Activated T-helper 1 cell treated with anti-CD3 and anti-CD28 coated beads, Interleukin-12 subunit alpha, Interleukin-12 subunit beta, Interleukin-2, Interleukin-4 antibody, amounts not matched to agents 30 ng/mL and 10 ng/mL and 1 ng/mL, durations not matched to agents 14 hours and 24 hours and 36 hours (primary cell): Measurements from ENCODE around the gene OR10G6. TPM values are rescaled to one million over a fixed set of nuclear protein-coding genes. Genes with fewer than 3 reads are reported as not detected.
"Not testable (repeated sequence)": the region's sequence is repeated elsewhere in the genome, so short reads cannot be mapped to it uniquely, and the experiment has no call there.

Experiments
- DNase-seq: peaks from one replicate; pipeline ENCODE4 v3.0.0; 2021; ENCODE audit warnings: low spot score
- H3K27ac Mint-ChIP-seq: one replicate; pipeline ENCODE4 v1.8.0; 2021; ENCODE audit warnings: mild to moderate bottlenecking, mixed read lengths
- H3K27me3 Mint-ChIP-seq: one replicate; pipeline ENCODE4 v1.8.0; 2022; ENCODE audit warnings: mild to moderate bottlenecking, moderate library complexity, mixed read lengths; ENCODE audit not compliant: insufficient read depth
- H3K36me3 Mint-ChIP-seq: one replicate; pipeline ENCODE4 v1.8.0; 2021; ENCODE audit warnings: low read depth, mixed read lengths
- H3K4me1 Mint-ChIP-seq: one replicate; pipeline ENCODE4 v1.8.0; 2021; ENCODE audit warnings: low read depth, mixed read lengths
- H3K4me3 Mint-ChIP-seq: one replicate; pipeline ENCODE4 v1.8.0; 2021; ENCODE audit warnings: mild to moderate bottlenecking, moderate library complexity, mixed read lengths
- H3K9me3 Mint-ChIP-seq: one replicate; pipeline ENCODE4 v1.8.0; 2021; ENCODE audit warnings: mixed read lengths
- intact Hi-C: fragments of 100-400 bp; cut with micrococcal nuclease; formaldehyde crosslinking; loops from one replicate; pipeline ENCODE4 v1.15.1; 2024
- total RNA-seq: library from RNA; stranded (reverse); gene quantifications from 2 replicates; pipeline ENCODE4 v1.2.3, GENCODE V29; 2022

Gene OR10G6, protein sequence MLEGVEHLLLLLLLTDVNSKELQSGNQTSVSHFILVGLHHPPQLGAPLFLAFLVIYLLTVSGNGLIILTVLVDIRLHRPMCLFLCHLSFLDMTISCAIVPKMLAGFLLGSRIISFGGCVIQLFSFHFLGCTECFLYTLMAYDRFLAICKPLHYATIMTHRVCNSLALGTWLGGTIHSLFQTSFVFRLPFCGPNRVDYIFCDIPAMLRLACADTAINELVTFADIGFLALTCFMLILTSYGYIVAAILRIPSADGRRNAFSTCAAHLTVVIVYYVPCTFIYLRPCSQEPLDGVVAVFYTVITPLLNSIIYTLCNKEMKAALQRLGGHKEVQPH
- total RNA-seq, result not detected in 2 replicates

DNA sequence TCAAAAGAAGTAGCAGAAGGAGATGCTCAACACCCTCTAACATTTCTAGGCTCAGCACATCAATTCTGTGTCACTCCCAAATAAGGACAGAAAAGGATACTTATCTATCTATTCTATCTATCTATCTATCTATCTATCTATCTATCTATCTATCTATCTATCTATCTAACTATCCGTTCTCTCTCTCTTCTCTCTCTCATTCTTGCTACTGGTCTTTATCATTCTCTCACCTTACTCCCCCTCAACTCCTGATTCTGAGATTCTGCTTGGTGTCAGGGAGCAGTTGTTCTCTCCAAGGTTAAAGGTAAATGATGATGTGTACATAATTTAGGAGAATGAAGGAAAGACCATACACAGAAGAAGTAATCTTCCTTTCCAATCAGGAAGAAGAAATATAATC lies at the start of gene OR10G6:
Gene OR10G6, minus strand, starts transcription at position 43 of the 400 bp plus-strand sequence. Its CDS starts 0 bp downstream, at position 43.
- H3K27me3 Mint-ChIP-seq, result no peaks in the 10 kb centered on the region
- H3K4me3 Mint-ChIP-seq, result no peak within 1 kb of the TSS
- no peaks in the 10 kb centered on the region for H3K36me3 Mint-ChIP-seq
- H3K27ac Mint-ChIP-seq, result no peak within 1 kb of the TSS
- intact Hi-C loops, result no loop called here
- no peaks in the 10 kb centered on the region for H3K4me1 Mint-ChIP-seq
- H3K9me3 Mint-ChIP-seq, result no peaks in the 10 kb centered on the region
- DNase-seq, result no peak

DNA sequence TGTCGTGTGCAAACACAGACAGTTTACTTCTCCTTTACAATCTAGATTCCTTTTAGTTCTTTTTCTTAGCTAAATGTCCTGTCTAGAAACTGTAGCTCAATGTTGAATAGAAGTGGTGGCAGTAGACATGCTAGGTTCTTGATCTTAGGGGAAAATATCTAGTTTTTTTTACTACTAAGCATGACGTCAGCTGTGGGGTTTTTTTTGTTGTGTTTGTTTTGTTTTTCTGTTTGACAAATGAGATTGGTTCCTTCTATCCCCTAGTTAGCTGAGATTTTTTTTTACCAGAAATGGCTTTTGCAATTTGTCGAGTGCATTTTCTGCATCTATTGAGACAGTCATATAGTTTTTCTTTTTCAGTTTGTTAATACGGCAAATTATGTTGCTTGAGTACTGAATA lies 48.5 kb upstream of the OR10G6 start:
- Mint-ChIP-seq H3K27ac (no peak overlapping the region), H3K4me1 (no peaks in the 10 kb centered on the region), H3K4me3 (no peak overlapping the region), H3K9me3 (no peaks in the 10 kb centered on the region), H3K36me3 (no peaks in the 10 kb centered on the region), H3K27me3 (no peaks in the 10 kb centered on the region)
- no peak for DNase-seq
- intact Hi-C loops, result no loop called here

DNA sequence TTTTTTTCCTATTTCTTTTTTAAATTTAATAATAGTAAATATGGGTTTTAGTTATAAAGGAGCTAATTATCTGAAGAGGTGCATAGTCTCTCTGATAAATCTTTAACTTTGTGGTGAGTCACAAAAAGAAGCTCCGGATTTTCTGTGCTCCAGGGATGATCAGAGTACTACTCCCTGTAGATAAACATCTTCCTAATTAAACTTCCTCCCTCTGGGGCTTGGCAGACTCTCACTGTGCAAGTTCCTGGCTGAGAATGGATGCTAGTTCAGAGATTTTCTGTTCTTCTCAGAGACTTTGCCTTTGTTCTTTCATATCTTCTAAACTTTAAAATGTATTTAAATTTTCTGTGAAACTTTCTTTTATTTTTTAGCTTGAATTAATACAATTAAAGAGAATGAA lies 46.3 kb upstream of the OR10G6 start, which contains the start of gene OR10G7:
Gene OR10G7, minus strand, starts transcription at position 72 of the 400 bp plus-strand sequence. CDS start 2,324 bp downstream, outside the sequence.
- DNase-seq, result no peak
- Mint-ChIP-seq H3K27me3 (no peaks in the 10 kb centered on the region), H3K4me3 (no peak within 1 kb of the TSS), H3K36me3 (no peaks in the 10 kb centered on the region), H3K27ac (no peak within 1 kb of the TSS), H3K4me1 (no peaks in the 10 kb centered on the region), H3K9me3 (no peaks in the 10 kb centered on the region)
- intact Hi-C loops, result no loop called here

DNA sequence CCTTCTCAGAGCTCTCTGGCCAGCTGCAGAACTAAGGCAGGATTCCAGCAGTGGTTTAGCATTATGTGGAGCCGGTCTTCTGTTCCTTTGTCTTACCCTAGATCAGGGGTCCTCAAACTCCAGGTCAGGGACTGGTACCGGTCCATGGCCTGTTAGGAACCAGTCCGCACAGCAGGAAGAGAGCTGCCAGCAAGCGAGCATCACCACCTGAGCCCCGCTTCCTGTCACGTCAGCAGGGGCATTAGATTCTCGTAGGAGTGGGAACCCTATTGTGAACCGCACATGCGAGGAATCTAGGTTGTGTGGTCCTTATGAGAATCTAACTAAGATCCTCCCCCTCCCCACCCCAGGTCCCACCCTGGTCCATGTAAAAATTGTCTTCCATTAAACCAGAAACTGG lies 44.6 kb upstream of the OR10G6 start:
- peaks cover 2% of the 10 kb centered on the region for H3K27me3 Mint-ChIP-seq
- no peaks in the 10 kb centered on the region for H3K9me3 Mint-ChIP-seq
- no peaks in the 10 kb centered on the region for H3K36me3 Mint-ChIP-seq
- intact Hi-C loops, result no loop called here
- no peak overlapping the region for H3K27ac Mint-ChIP-seq
- DNase-seq, result no peak
- no peak overlapping the region for H3K4me3 Mint-ChIP-seq
- no peaks in the 10 kb centered on the region for H3K4me1 Mint-ChIP-seq

DNA sequence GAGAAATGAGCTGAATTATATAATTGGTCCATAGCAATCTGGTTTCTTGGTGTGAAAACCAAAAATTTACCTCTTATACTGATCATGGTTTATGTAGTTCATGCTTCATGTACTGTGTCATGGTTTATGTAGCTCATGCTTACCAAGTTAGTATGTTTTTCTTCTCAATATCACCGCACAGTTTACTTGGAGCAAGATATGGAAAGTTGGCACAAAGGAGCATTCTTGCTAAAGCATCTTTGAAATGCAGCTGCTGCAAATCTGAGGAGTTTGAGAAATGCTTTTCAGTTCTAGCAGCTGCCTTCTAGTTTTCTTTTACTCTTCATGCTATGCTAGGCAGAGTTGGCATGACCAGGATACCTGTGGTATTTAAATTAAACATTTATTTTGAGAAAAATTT lies 41.7 kb upstream of the OR10G6 start:
- Mint-ChIP-seq H3K27me3 (peaks cover 2% of the 10 kb centered on the region), H3K4me3 (no peak overlapping the region), H3K27ac (no peak overlapping the region), H3K4me1 (no peaks in the 10 kb centered on the region), H3K36me3 (no peaks in the 10 kb centered on the region), H3K9me3 (no peaks in the 10 kb centered on the region)
- intact Hi-C loops, result no loop called here
- DNase-seq, result no peak

DNA sequence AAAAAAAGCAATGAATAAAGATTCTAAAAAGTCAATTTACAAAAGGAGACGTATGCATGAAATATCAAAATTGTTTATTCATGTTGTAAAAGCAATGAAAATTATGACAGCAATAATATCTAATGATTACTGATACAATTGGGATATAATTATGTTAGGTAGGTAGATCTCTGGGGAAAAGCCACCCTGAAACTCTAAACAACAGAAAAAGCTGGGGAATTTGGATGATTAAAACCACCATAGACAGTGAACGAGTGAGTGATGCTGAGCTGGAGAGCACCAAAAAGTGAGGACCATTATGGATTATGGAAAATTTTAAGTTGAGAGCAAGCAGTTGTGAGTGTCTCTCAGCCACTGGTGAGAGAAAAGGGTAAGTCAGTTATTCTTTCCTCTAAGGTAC lies 31.5 kb upstream of the OR10G6 start, which contains the start of gene OR10G8:
Gene OR10G8, plus strand, starts transcription at position 301 of the 400 bp plus-strand sequence. CDS start 2,825 bp downstream, outside the sequence.
- no peak within 1 kb of the TSS for H3K27ac Mint-ChIP-seq
- no peaks in the 10 kb centered on the region for H3K9me3 Mint-ChIP-seq
- no peak within 1 kb of the TSS for H3K4me3 Mint-ChIP-seq
- DNase-seq, result no peak
- no peaks in the 10 kb centered on the region for H3K4me1 Mint-ChIP-seq
- intact Hi-C loops, result no loop called here
- no peaks in the 10 kb centered on the region for H3K36me3 Mint-ChIP-seq
- no peaks in the 10 kb centered on the region for H3K27me3 Mint-ChIP-seq

DNA sequence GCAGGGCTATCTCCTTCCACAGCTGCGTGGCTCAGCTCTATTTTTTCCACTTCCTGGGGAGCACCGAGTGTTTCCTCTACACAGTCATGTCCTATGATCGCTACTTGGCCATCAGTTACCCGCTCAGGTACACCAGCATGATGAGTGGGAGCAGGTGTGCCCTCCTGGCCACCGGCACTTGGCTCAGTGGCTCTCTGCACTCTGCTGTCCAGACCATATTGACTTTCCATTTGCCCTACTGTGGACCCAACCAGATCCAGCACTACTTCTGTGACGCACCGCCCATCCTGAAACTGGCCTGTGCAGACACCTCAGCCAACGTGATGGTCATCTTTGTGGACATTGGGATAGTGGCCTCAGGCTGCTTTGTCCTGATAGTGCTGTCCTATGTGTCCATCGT lies 20.9 kb upstream of the OR10G6 start:
- H3K27ac Mint-ChIP-seq, H3K4me3 Mint-ChIP-seq, H3K4me1 Mint-ChIP-seq, H3K36me3 Mint-ChIP-seq, intact Hi-C loops, DNase-seq, H3K9me3 Mint-ChIP-seq, H3K27me3 Mint-ChIP-seq: not testable (repeated sequence)

DNA sequence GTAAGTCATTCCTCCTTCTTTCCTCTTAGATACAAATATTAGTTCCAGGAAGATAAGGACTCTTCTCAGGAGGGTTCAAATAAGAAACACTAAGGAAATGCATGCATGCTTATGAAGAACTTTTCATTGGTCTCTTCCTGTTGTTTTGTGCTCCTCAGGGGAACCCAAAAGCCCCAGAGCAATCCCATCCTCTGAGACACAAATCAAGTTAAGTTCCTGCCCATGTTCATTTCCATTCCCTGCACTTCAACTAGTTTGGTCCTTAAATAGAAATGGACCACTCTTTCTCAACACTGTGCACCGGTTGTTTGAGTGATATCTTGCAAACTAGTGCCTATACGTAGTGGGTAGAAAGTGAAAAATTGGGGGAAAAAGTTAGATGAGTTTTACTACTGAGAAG lies 17.7 kb upstream of the OR10G6 start, which contains the start of gene OR10G4:
Gene OR10G4, plus strand, starts transcription at position 301 of the 400 bp plus-strand sequence. CDS start 2,578 bp downstream, outside the sequence.
- H3K4me3 Mint-ChIP-seq, result no peak within 1 kb of the TSS
- H3K27ac Mint-ChIP-seq, result no peak within 1 kb of the TSS
- H3K4me1 Mint-ChIP-seq, result no peaks in the 10 kb centered on the region
- no peak for DNase-seq
- no peaks in the 10 kb centered on the region for H3K27me3 Mint-ChIP-seq
- no peaks in the 10 kb centered on the region for H3K36me3 Mint-ChIP-seq
- no peaks in the 10 kb centered on the region for H3K9me3 Mint-ChIP-seq
- intact Hi-C loops, result no loop called here

DNA sequence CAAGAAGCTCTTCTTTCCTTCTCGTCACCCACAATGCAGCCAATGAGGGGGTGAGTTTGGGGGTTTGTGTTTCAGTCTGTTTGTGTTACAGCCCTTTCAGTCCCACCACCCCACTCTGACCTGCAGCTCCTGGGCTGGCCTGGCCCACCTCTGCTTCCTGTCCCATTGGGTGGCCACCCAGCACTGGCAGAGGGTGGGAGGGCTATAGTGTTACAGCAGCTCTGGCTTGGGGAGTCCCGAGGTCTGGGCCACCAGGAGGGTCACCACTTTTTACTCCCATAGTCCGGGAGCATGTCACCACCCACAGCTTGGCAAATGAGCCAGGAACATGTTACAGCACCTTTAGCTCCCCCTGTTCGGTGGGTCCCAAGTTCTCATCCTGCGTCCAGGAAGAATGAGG lies 15.7 kb downstream of the OR10G6 start:
- H3K9me3 Mint-ChIP-seq, result no peaks in the 10 kb centered on the region
- H3K4me3 Mint-ChIP-seq, result no peak overlapping the region
- no peaks in the 10 kb centered on the region for H3K27me3 Mint-ChIP-seq
- intact Hi-C loops, result no loop called here
- DNase-seq, result no peak
- no peak overlapping the region for H3K27ac Mint-ChIP-seq
- no peaks in the 10 kb centered on the region for H3K36me3 Mint-ChIP-seq
- no peaks in the 10 kb centered on the region for H3K4me1 Mint-ChIP-seq

DNA sequence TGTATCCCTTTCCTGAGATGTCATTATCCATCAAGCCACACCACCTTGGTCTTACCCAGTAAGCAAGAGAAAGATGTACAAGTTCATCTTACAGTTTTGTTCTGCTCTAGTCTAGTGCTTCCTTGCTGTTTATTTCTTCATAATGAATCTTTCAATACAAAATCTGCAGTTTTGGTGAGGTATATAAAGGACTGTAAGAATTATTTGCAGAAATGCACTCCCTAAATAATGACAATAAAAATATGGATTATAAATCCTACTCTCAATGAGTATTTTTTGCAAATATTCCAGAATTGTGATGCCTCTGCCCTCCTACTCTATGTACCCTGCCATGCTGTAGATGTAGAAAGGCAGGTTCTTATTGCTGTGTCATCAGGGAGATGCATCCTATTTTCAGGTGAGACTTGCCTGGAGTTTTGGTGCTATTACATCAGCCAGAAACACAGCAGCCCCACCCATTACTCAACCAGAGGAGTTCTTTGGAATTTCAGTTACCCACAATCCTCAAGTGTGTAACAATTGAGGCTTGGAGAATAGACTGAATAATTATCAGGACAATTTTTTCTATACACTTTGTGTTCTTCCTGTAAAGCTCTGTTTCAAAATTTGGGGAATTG lies 17.1 kb downstream of the OR10G6 start, which contains the start of gene OR10S1:
Gene OR10S1, minus strand, starts transcription at position 51 of the 617 bp plus-strand sequence. CDS start 117 bp downstream, outside the sequence.
- intact Hi-C loops, result no loop called here

DNA sequence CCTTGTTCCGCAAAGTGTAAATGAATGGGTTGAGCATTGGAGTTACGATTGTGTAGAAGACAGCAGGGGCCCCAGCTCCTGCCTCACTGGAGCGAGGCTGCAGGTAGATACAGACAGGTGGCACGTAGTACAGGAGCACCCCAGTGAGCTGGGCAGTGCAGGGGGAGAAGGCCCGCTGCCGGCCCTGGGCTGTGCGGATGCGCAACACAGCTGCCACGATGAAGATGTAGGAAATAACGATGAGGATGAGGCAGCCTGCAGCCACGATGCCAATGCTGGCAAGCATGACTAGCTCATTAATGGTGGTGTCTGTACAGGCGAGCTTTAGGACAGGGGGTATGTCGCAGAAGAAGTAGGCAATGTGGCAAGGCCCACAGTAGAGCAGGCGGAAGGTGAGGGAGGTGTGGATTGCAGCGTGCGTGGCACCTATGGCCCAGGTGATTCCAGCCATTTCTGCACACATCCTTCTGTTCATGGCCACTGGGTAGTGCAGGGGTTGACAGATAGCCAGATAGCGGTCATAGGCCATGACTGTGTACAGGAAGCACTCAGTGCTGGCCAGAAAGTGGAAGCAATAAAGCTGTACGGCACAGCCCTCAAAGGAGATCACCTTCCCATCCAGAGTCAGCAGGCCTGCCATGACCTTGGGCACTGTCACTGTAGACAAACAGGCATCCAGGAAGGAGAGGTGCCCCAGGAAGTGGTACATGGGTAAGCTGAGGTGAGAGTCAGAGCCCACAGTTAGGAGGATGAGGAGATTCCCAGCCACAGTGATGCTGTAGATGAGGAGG lies 18.0 kb downstream of the OR10G6 start:
- Mint-ChIP-seq H3K36me3 (no peaks in the 10 kb centered on the region), H3K27me3 (no peaks in the 10 kb centered on the region), H3K9me3 (no peaks in the 10 kb centered on the region), H3K4me1 (no peaks in the 10 kb centered on the region), H3K27ac (no peak overlapping the region), H3K4me3 (no peak overlapping the region)
- DNase-seq, result no peak
- intact Hi-C loops, result no loop called here

More for the DNA sequence above, 17.1 kb downstream of the OR10G6 start, which contains the start of gene OR10S1:
- no peak for DNase-seq
- Mint-ChIP-seq H3K27ac (no peak within 1 kb of the TSS), H3K36me3 (no peaks in the 10 kb centered on the region), H3K4me1 (no peaks in the 10 kb centered on the region), H3K4me3 (no peak within 1 kb of the TSS), H3K27me3 (no peaks in the 10 kb centered on the region), H3K9me3 (no peaks in the 10 kb centered on the region)

DNA sequence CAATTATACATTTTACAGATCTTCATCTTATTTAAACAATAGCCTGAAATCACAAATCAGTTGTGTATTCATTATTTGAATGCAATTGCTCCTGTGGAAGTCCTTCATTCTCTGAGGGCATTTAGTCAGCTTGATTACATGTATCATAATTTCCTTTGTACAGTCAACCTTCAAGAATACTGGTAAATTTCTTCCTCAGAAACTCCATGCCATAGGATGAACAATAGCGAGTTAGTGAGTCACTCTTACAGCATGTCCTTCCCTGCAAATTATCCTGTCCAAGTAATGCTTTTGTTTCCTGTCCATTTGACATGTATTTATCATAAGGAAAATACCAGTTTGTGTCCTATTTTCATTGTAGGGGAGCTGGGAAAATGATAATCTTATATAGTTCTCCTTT lies 21.1 kb downstream of the OR10G6 start:
- no peak for DNase-seq
- no peaks in the 10 kb centered on the region for H3K4me1 Mint-ChIP-seq
- no peak overlapping the region for H3K27ac Mint-ChIP-seq
- no peaks in the 10 kb centered on the region for H3K36me3 Mint-ChIP-seq
- H3K4me3 Mint-ChIP-seq, result no peak overlapping the region
- H3K9me3 Mint-ChIP-seq, result no peaks in the 10 kb centered on the region
- peaks cover 5% of the 10 kb centered on the region for H3K27me3 Mint-ChIP-seq
- intact Hi-C loops, result no loop called here

DNA sequence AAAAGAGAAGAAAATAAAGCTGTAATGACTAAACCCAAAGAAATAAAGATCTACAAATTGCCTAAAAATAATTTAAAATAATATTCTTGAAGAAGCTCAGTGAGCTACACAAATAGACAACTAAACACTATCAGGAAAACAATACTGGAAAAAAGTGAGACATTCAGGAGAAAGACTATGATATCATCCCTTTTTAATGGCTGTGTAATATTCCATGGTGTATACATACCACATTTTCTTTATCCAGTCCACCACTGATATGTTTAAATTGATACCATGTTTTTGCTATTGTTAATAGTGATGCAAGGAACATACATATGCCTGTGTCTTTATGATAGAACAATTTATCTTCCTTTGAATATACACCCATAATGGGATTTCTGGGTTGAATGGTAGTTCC lies 38.2 kb downstream of the OR10G6 start:
- no peaks in the 10 kb centered on the region for H3K4me1 Mint-ChIP-seq
- no peaks in the 10 kb centered on the region for H3K9me3 Mint-ChIP-seq
- intact Hi-C loops, result no loop called here
- peaks cover 2% of the 10 kb centered on the region for H3K27me3 Mint-ChIP-seq
- no peaks in the 10 kb centered on the region for H3K36me3 Mint-ChIP-seq
- no peak for DNase-seq
- no peak overlapping the region for H3K27ac Mint-ChIP-seq
- no peak overlapping the region for H3K4me3 Mint-ChIP-seq
